Measurements from ENCODE around the gene TSPAN14.

TSPAN14 gene

GRCh38 chr10:80457554-80458262, 3.6 kb downstream of the TSPAN14 start:
- DNase-seq: no peak

- no peak for DNase-seq
These were observed 4.1 kb downstream of the TSPAN14 start for GRCh38 chr10:80458263-80458625.

- no peak for DNase-seq
These were observed 4.5 kb downstream of the TSPAN14 start for GRCh38 chr10:80458638-80459037.

- peak; percentile 89 for DNase-seq
These were observed 5.1 kb downstream of the TSPAN14 start for GRCh38 chr10:80459047-80459865.

- no peak for DNase-seq
These were observed 6.5 kb downstream of the TSPAN14 start for GRCh38 chr10:80460399-80461207.

GRCh38 chr10:80461208-80462183, 7.4 kb downstream of the TSPAN14 start:
- DNase-seq: no peak

GRCh38 chr10:80462299-80462980, 8.3 kb downstream of the TSPAN14 start:
- no peak for DNase-seq

GRCh38 chr10:80462981-80463741, 9.1 kb downstream of the TSPAN14 start:
- DNase-seq: peak; percentile 79

GRCh38 chr10:80463868-80464267, 9.8 kb downstream of the TSPAN14 start:
- no peak for DNase-seq

- DNase-seq: no peak
These were observed 10.7 kb downstream of the TSPAN14 start for GRCh38 chr10:80464557-80465450.

GRCh38 chr10:80465451-80465835, 11.3 kb downstream of the TSPAN14 start:
- DNase-seq: no peak

GRCh38 chr10:80465839-80466590, 11.9 kb downstream of the TSPAN14 start:
- DNase-seq: peak; percentile 53

GRCh38 chr10:80466724-80467326, 12.7 kb downstream of the TSPAN14 start:
- DNase-seq: no peak

GRCh38 chr10:80468002-80468401, 13.9 kb downstream of the TSPAN14 start:
- peak; percentile 74 for DNase-seq

- no peak for DNase-seq
These were observed 14.8 kb downstream of the TSPAN14 start for GRCh38 chr10:80468806-80469421.

- no peak for DNase-seq
These were observed 16.2 kb downstream of the TSPAN14 start for GRCh38 chr10:80470266-80470665.

GRCh38 chr10:80471001-80471400, 16.9 kb downstream of the TSPAN14 start:
- DNase-seq: peak; percentile 69

GRCh38 chr10:80471715-80472233, 17.7 kb downstream of the TSPAN14 start:
- peak; percentile 82 for DNase-seq

All from activated CD4-positive, alpha-beta T cell treated with anti-CD3 and anti-CD28 coated beads, Interleukin-10, Interleukin-2, amounts not matched to agents 100 ng/mL and 50 ng/mL, durations not matched to agents 16 hours and 8 hours (primary cell).